OCI-LY7 (cell line): Measurements from ENCODE around the gene LRRC38. TPM values are rescaled to one million over a fixed set of nuclear protein-coding genes. Genes with fewer than 3 reads are reported as not detected.

ENCODE experiments used
- BruUV-seq: library from RNA; stranded (reverse); fragments of 400-500 nt; replicated peaks from 2 replicates; lab custom pipeline; 2021; lab: Mats Ljungman, UMichigan
- CTCF ChIA-PET: fragments of 300-600 bp; sonication (Branson Sonifier 250); formaldehyde crosslinking; loops from one replicate; lab custom pipeline; 2022; ENCODE audit warnings: antibody characterized with exemption; ENCODE audit not compliant: unreplicated experiment; lab: Charles Lee
- POLR2A ChIA-PET: fragments of 300-600 bp; sonication (Branson Sonifier 250); formaldehyde crosslinking; loops from one replicate; lab custom pipeline; 2022; ENCODE audit warnings: antibody characterized with exemption; lab: Charles Lee
- DNase-seq: peaks from one replicate; pipeline ENCODE4 v3.0.0-alpha.2; 2015; ENCODE audit warnings: low spot score
- H2AFZ ChIP-seq: fragments of 200-600 bp; sonication (generic), shearing (Covaris generic); 2 replicates; pipeline ENCODE4 v1.6.1; 2014; ENCODE audit warnings: mild to moderate bottlenecking, antibody characterized with exemption, low read length, moderate library complexity
- H3K27ac ChIP-seq: fragments of 200-600 bp; sonication (generic); 2 replicates; pipeline ENCODE4 v1.5.1; 2014; ENCODE audit warnings: mixed run types, low read depth, mild to moderate bottlenecking, moderate library complexity, low read length, inconsistent platforms; ENCODE audit not compliant: poor library complexity, severe bottlenecking
- H3K36me3 ChIP-seq: fragments of 200-600 bp; sonication (generic); 2 replicates; pipeline ENCODE4 v1.6.1; 2014; ENCODE audit warnings: mild to moderate bottlenecking, antibody characterized with exemption, low read length, moderate library complexity, mixed read lengths; ENCODE audit not compliant: insufficient read depth
- H3K4me1 ChIP-seq: fragments of 200-600 bp; sonication (generic); 2 replicates; pipeline ENCODE4 v1.5.1; 2014; ENCODE audit warnings: mild to moderate bottlenecking, low read length; ENCODE audit not compliant: insufficient read depth, poor library complexity, severe bottlenecking
- H3K4me2 ChIP-seq: fragments of 200-600 bp; sonication (generic); 2 replicates; pipeline ENCODE4 v1.6.1; 2014; ENCODE audit warnings: mild to moderate bottlenecking, low read length
- H3K4me3 ChIP-seq: fragments of 200-600 bp; sonication (generic); 2 replicates; pipeline ENCODE4 v1.5.1; 2014; ENCODE audit warnings: mild to moderate bottlenecking, low read depth, low read length; ENCODE audit not compliant: poor library complexity, severe bottlenecking
- H3K79me2 ChIP-seq: fragments of 200-600 bp; sonication (generic); 2 replicates; pipeline ENCODE4 v1.6.1; 2016; ENCODE audit warnings: low read depth, mild to moderate bottlenecking, low read length, moderate library complexity, mixed read lengths; ENCODE audit not compliant: insufficient read depth
- H3K9me2 ChIP-seq: fragments of 200-600 bp; sonication (generic); 2 replicates; pipeline ENCODE4 v1.6.1; 2016; ENCODE audit warnings: mild to moderate bottlenecking, low read length, mixed read lengths; ENCODE audit not compliant: insufficient read depth
- H3K9me3 ChIP-seq: fragments of 200-600 bp; sonication (generic); 2 replicates; pipeline ENCODE4 v1.6.1; 2014; ENCODE audit warnings: mild to moderate bottlenecking, mixed run types, low read length, mixed read lengths
- H4K20me1 ChIP-seq: fragments of 200-600 bp; sonication (generic); 2 replicates; pipeline ENCODE4 v1.6.1; 2014; ENCODE audit warnings: mild to moderate bottlenecking, antibody characterized with exemption, low read length, moderate library complexity, mixed read lengths; ENCODE audit not compliant: insufficient read depth
- EZH2phosphoT487 ChIP-seq: fragments of 200-600 bp; sonication (generic); IDR thresholded peaks from 2 replicates; pipeline ENCODE4 v1.6.1; 2018; ENCODE audit warnings: low read depth, borderline replicate concordance, mild to moderate bottlenecking, mixed run types, antibody characterized with exemption, low read length, moderate library complexity, mixed read lengths
- intact Hi-C: fragments of 100-400 bp; cut with micrococcal nuclease; formaldehyde crosslinking; loops from one replicate; pipeline ENCODE4 v1.10.0; 2022; ENCODE audit not compliant: unreplicated experiment
- total RNA-seq, 2 experiments: library from RNA; depleted of rRNA in 1 of 2; stranded (reverse); fragments of >200 nt in 1 of 2; shearing (Covaris generic) in 1 of 2; gene quantifications; 2 replicates each; pipeline ENCODE4 v1.2.3, GENCODE V29; 2014 to 2022
- TF ChIP-seq, protein P1 (sequence below): fragments of 200-600 bp; sonication (generic); conservative IDR thresholded peaks from 2 replicates; pipeline ENCODE4 v1.5.1; 2014; ENCODE audit warnings: mild to moderate bottlenecking, antibody characterized with exemption, low read length, moderate library complexity, mixed read lengths

The LRRC38 gene
- total RNA-seq, 2 experiments from 2014 or later, result not detected

DNA sequence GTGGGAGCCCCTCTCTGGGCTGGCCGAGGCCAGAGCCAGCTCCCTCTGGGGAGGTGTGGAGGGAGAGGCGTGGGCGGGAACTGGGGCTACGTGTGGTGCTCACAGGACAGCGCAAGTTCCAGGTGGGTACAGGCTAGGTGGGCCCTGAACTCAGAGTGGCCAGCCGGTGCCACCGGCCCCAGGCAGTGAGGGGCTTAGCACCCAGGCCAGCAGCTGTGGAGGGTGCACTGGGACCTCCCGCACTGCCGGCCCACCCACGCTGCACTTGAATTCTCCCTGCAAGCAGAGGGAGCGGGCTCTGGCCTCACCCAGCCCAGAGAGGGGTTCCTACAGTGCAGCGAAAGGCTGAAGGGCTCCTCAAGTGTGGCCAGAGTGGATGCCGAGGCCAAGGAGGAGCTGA, 83.3 kb downstream of the LRRC38 start:
- ChIA-PET CTCF (no interaction called here), POLR2A (no interaction called here)
- BruUV-seq, result no TSS peak
- Histone ChIP-seq H2AFZ (no peak overlapping the region), H3K4me1 (no peaks in the 10 kb centered on the region), H4K20me1 (no peaks in the 10 kb centered on the region), H3K4me2 (no peak overlapping the region), H3K36me3 (no peaks in the 10 kb centered on the region), H3K9me2 (no peaks in the 10 kb centered on the region), H3K4me3 (no peak overlapping the region), H3K9me3 (no peaks in the 10 kb centered on the region), H3K79me2 (no peaks in the 10 kb centered on the region), H3K27ac (no peak overlapping the region)
- no peak for DNase-seq
- intact Hi-C loops, result no loop called here
- TF ChIP-seq EZH2phosphoT487, result no peak
- TF ChIP-seq, protein P1, sequence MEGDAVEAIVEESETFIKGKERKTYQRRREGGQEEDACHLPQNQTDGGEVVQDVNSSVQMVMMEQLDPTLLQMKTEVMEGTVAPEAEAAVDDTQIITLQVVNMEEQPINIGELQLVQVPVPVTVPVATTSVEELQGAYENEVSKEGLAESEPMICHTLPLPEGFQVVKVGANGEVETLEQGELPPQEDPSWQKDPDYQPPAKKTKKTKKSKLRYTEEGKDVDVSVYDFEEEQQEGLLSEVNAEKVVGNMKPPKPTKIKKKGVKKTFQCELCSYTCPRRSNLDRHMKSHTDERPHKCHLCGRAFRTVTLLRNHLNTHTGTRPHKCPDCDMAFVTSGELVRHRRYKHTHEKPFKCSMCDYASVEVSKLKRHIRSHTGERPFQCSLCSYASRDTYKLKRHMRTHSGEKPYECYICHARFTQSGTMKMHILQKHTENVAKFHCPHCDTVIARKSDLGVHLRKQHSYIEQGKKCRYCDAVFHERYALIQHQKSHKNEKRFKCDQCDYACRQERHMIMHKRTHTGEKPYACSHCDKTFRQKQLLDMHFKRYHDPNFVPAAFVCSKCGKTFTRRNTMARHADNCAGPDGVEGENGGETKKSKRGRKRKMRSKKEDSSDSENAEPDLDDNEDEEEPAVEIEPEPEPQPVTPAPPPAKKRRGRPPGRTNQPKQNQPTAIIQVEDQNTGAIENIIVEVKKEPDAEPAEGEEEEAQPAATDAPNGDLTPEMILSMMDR, result no peak

Other genes starting within 250 kb of the LRRC38 start
- gene PRAMEF8, start 228.9 kb downstream of the LRRC38 start, total RNA-seq (2014; rRNA removed; shearing (Covaris generic)), result not detected in 2 replicates
- gene PRAMEF8, start 228.9 kb downstream of the LRRC38 start, total RNA-seq (2022), result not detected in 2 replicates
- gene PRAMEF33, start 210.5 kb downstream of the LRRC38 start, total RNA-seq (2014; rRNA removed; shearing (Covaris generic)), result not detected in 2 replicates
- gene PRAMEF33, start 210.5 kb downstream of the LRRC38 start, total RNA-seq (2022), result not detected in 2 replicates
- not detected in 2 replicates for gene PRAMEF15, start 198.4 kb downstream of the LRRC38 start, total RNA-seq (2014; rRNA removed; shearing (Covaris generic))
- not detected in 2 replicates for gene PRAMEF15, start 198.4 kb downstream of the LRRC38 start, total RNA-seq (2022)
- not detected in 2 replicates for gene PRAMEF14, start 166.9 kb downstream of the LRRC38 start, total RNA-seq (2014; rRNA removed; shearing (Covaris generic))
- not detected in 2 replicates for gene PRAMEF14, start 166.9 kb downstream of the LRRC38 start, total RNA-seq (2022)
- gene PRAMEF19, start 142.1 kb downstream of the LRRC38 start, total RNA-seq (2014; rRNA removed; shearing (Covaris generic)), result not detected in 2 replicates
- not detected in 2 replicates for gene PRAMEF19, start 142.1 kb downstream of the LRRC38 start, total RNA-seq (2022)
- gene PRAMEF17, start 124.4 kb downstream of the LRRC38 start, total RNA-seq (2014; rRNA removed; shearing (Covaris generic)), result not detected in 2 replicates
- gene PRAMEF17, start 124.4 kb downstream of the LRRC38 start, total RNA-seq (2022), result not detected in 2 replicates
- gene PRAMEF20, start 103.6 kb downstream of the LRRC38 start, total RNA-seq (2014; rRNA removed; shearing (Covaris generic)), result not detected in 2 replicates
- not detected in 2 replicates for gene PRAMEF20, start 103.6 kb downstream of the LRRC38 start, total RNA-seq (2022)
- gene PDPN, start 69.8 kb upstream of the LRRC38 start, total RNA-seq (2014; rRNA removed; shearing (Covaris generic)), result not detected in 2 replicates
- gene PDPN, start 69.8 kb upstream of the LRRC38 start, total RNA-seq (2022), result not detected in 2 replicates
- 38.7 and 47.6 TPM in 2 replicates for gene PRDM2, start 186.2 kb upstream of the LRRC38 start, total RNA-seq (2014; rRNA removed; shearing (Covaris generic))
- 98.2 and 109 TPM in 2 replicates for gene PRDM2, start 186.2 kb upstream of the LRRC38 start, total RNA-seq (2022)